ENCODE results near the gene IL9.

DNA sequence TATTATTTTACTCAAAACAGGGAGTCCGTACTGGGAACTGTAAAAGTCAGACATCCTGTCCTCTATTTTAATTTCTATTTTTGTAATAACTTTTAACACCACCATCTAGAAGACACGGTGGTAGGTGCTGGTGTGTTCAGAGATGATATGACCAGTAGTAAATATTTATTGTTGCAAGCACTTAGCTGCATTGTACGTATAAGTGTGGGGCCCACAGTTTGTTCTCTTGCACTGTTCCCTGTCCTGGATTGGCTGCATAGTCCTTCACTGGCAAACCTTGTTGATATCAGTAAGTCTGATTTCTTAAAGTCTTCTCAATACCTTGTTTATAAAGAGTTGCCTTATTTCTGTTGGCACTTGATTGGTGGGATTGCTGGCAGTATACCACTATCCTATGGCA lies 24.6 kb upstream of the IL9 start:
- TF ChIP-seq EZH2 (IDR thresholded peaks at IDR 0.05; ENCODE audit: insufficient read depth, poor library complexity, severe bottlenecking) (no peak), EZH2phosphoT487 (IDR thresholded peaks at IDR 0.05; ENCODE audit: insufficient read depth, low read depth) (no peak)

Measured in GM23248 (cell line).